Neutrophil (primary cell): Measurements from ENCODE around the gene NOS2.
"Not testable (repeated sequence)": the region's sequence is repeated elsewhere in the genome, so short reads cannot be mapped to it uniquely, and the experiment has no call there.

Experiments used
- H3K27ac ChIP-seq: fragments of 200-600 bp; sonication (generic); 2 replicates; pipeline ENCODE4 v1.5.1; 2016; ENCODE audit warnings: mild to moderate bottlenecking, moderate library complexity
- H3K27me3 ChIP-seq: fragments of 200-600 bp; sonication (generic); 2 replicates; pipeline ENCODE4 v1.6.0; 2016; ENCODE audit warnings: mild to moderate bottlenecking
- H3K36me3 ChIP-seq: fragments of 200-600 bp; sonication (generic); 2 replicates; pipeline ENCODE4 v1.5.1; 2017
- H3K4me1 ChIP-seq, 2 experiments: fragments of 200-600 bp in 1 of 2; sonication (generic) in 1 of 2; 1 replicate in 1 of 2; 2 replicates in 1 of 2; pipeline versions ENCODE4 v1.5.1 to v1.6.1; 2013 to 2016; ENCODE audit warnings: low read depth in 1 of 2, low read length in 1 of 2, mild to moderate bottlenecking in 1 of 2, moderate library complexity in 1 of 2; ENCODE audit not compliant: control insufficient read depth in 1 of 2, insufficient read depth in 1 of 2
- H3K4me3 ChIP-seq, 2 experiments: fragments of 200-600 bp in 1 of 2; sonication (generic) in 1 of 2; 1 replicate in 1 of 2; 2 replicates in 1 of 2; pipeline ENCODE4 v1.5.1; 2013 to 2016; ENCODE audit warnings: low read depth in 1 of 2, low read length in 1 of 2, mild to moderate bottlenecking in 1 of 2, moderate library complexity in 1 of 2
- H3K9me3 ChIP-seq: fragments of 200-600 bp; sonication (generic); 2 replicates; pipeline ENCODE4 v1.5.1; 2016
- CTCF ChIP-seq: fragments of 200-600 bp; sonication (generic); IDR thresholded peaks from 2 replicates; pipeline ENCODE4 v1.5.1; 2016; ENCODE audit warnings: antibody characterized with exemption

Gene NOS2

GRCh38 chr17:27765353-27765752, 35.0 kb downstream of the NOS2 start:
- Histone ChIP-seq H3K27me3 (no peaks in the 10 kb centered on the region), H3K4me1 (no peaks in the 10 kb centered on the region), H3K27ac (no peak overlapping the region), H3K4me3 (no peak overlapping the region), H3K36me3 (no peaks in the 10 kb centered on the region), H3K9me3 (no peaks in the 10 kb centered on the region)
- no peak for TF ChIP-seq CTCF

GRCh38 chr17:27764589-27764988, 35.7 kb downstream of the NOS2 start:
- H3K9me3 ChIP-seq = no peaks in the 10 kb centered on the region
- H3K27me3 ChIP-seq = no peaks in the 10 kb centered on the region
- no peak overlapping the region for H3K4me3 ChIP-seq
- no peak overlapping the region for H3K27ac ChIP-seq
- TF ChIP-seq CTCF = no peak
- H3K4me1 ChIP-seq = no peaks in the 10 kb centered on the region
- no peaks in the 10 kb centered on the region for H3K36me3 ChIP-seq

- no peaks in the 10 kb centered on the region for H3K4me1 ChIP-seq
- H3K9me3 ChIP-seq = no peaks in the 10 kb centered on the region
- H3K27ac ChIP-seq = no peak overlapping the region
- no peaks in the 10 kb centered on the region for H3K27me3 ChIP-seq
- H3K36me3 ChIP-seq = no peaks in the 10 kb centered on the region
- TF ChIP-seq CTCF = no peak
- no peak overlapping the region for H3K4me3 ChIP-seq
These were observed 37.6 kb downstream of the NOS2 start for GRCh38 chr17:27762527-27763305.

GRCh38 chr17:27760931-27761330, 39.4 kb downstream of the NOS2 start:
- H3K27me3 ChIP-seq, H3K36me3 ChIP-seq, H3K27ac ChIP-seq, H3K9me3 ChIP-seq, H3K4me1 ChIP-seq, H3K4me3 ChIP-seq: not testable (repeated sequence)

- no peaks in the 10 kb centered on the region for H3K27me3 ChIP-seq
- H3K4me1 ChIP-seq = no peaks in the 10 kb centered on the region
- TF ChIP-seq CTCF = peak; percentile 87
- H3K27ac ChIP-seq = no peak overlapping the region
- H3K4me3 ChIP-seq = no peak overlapping the region
- H3K36me3 ChIP-seq = no peaks in the 10 kb centered on the region
- H3K9me3 ChIP-seq = no peaks in the 10 kb centered on the region
These were observed 40.1 kb downstream of the NOS2 start for GRCh38 chr17:27760069-27760885.

- no peaks in the 10 kb centered on the region for H3K9me3 ChIP-seq
- no peaks in the 10 kb centered on the region for H3K4me1 ChIP-seq
- no peaks in the 10 kb centered on the region for H3K27me3 ChIP-seq
- H3K27ac ChIP-seq = no peak overlapping the region
- H3K36me3 ChIP-seq = no peaks in the 10 kb centered on the region
- no peak for TF ChIP-seq CTCF
- no peak overlapping the region for H3K4me3 ChIP-seq
These were observed 40.8 kb downstream of the NOS2 start for GRCh38 chr17:27759528-27759927.
